Uterus (tissue), 2 donors: ENCODE measurements around the gene LMOD2.

ENCODE experiments used
- POLR2A ChIP-seq, 2 donors: fragments of 450-650 bp; IDR thresholded peaks; one replicate each; pipeline ENCODE4 v1.6.1; 2016; ENCODE audit warnings: antibody characterized with exemption in 2 of 2, mild to moderate bottlenecking in 1 of 2, moderate library complexity in 1 of 2
- TF ChIP-seq, protein P1 (sequence below), 4 experiments: fragments of 200-600 bp in 2 of 4; fragments of 450-650 bp in 2 of 4; sonication (generic) in 2 of 4; IDR thresholded peaks; one replicate each; pipeline ENCODE4 v1.5.1; 2016 to 2019; ENCODE audit warnings: antibody characterized with exemption in 4 of 4, mild to moderate bottlenecking in 2 of 4, moderate library complexity in 1 of 4

DNA sequence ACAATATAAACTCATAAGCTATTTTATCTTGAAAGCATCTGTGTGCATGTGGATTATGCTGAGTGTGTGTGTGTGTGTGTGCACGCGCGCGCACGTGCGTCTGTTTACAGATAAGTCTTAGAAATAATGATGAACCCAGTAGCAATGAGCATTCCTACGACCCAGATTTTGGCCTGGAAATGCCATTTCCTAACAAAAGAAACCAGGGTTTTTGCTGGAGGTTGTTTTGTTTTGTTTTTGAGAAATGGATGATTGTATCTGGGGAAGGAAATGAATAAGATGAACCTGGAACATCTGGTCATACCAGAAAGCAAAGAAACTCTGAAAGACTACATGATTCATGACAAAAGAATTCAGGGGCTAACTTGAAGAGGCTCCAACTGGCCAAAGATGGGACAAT, 22.1 kb upstream of the LMOD2 start:
- TF ChIP-seq, protein P1, sequence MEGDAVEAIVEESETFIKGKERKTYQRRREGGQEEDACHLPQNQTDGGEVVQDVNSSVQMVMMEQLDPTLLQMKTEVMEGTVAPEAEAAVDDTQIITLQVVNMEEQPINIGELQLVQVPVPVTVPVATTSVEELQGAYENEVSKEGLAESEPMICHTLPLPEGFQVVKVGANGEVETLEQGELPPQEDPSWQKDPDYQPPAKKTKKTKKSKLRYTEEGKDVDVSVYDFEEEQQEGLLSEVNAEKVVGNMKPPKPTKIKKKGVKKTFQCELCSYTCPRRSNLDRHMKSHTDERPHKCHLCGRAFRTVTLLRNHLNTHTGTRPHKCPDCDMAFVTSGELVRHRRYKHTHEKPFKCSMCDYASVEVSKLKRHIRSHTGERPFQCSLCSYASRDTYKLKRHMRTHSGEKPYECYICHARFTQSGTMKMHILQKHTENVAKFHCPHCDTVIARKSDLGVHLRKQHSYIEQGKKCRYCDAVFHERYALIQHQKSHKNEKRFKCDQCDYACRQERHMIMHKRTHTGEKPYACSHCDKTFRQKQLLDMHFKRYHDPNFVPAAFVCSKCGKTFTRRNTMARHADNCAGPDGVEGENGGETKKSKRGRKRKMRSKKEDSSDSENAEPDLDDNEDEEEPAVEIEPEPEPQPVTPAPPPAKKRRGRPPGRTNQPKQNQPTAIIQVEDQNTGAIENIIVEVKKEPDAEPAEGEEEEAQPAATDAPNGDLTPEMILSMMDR (IDR thresholded peaks at IDR 0.05): no peak
- TF ChIP-seq POLR2A (IDR thresholded peaks at IDR 0.05): no peak
